SIG-M5 treated with dmso at 0.1 percent for 504 hours (cell line): ENCODE results near the gene RFFL.
"Not testable (repeated sequence)": the region's sequence is repeated elsewhere in the genome, so short reads cannot be mapped to it uniquely, and the experiment has no call there.

ENCODE experiments used
- DNase-seq: peaks from one replicate; lab custom pipeline; 2025; ENCODE audit not compliant: unreplicated experiment; lab: John Stamatoyannopoulos, UW

The RFFL gene

GRCh38 chr17:35051183-35051578 lies 12.3 kb downstream of the RFFL start:
- DNase-seq, result peak; percentile 75

DNA sequence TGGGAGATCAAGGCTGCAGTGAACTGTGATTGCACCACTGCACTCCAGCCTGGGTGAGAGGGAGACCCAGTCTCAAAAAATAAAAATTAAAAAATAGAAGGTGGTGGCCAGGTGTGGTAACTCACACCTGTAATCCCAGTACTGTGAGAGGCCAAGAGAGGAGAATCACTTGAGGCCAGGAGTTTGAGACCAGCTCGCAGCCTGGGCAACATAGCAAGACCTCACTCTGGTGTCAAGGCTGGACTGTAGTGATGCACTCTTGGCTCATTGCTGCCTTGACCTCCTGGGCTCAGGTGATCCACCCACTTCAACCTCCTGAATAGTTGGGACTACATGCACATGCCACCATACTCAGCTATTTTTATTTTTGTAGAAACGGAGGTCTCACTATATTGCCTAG lies 13.3 kb downstream of the RFFL start:
- DNase-seq, result no peak

DNA sequence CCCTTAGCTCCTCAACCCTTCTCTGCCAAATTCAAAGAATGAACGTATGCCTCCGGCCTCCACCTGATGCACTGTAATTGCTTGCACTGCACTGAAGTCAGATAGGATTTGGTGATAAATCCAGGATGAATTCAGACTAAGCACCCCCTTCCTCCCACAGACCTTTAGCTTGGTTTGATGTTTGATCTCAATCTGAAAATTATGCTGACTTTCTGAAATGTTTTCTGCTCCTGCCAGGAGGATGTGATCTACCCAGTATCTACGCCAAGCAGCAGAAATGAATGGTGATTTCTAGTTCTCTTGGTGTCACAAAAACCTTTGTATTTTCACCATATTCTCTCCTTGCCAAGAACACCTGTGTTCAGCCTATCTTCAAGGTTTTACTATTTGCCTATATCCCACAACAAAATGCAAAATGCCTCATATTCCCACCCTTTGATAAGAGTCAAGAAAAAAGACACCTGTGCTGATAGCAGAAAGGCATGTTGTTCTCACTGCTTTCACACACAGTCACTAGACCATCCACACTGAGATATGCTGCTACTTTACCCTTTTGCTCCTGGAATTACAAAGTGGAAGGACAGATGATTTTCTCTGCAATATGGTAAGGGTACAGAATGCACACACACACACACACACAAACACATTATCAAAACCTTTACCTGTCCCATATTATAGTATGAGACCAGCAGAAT lies 14.7 kb downstream of the RFFL start:
- no peak for DNase-seq

GRCh38 chr17:35046740-35047283 lies 16.7 kb downstream of the RFFL start:
- no peak for DNase-seq

DNA sequence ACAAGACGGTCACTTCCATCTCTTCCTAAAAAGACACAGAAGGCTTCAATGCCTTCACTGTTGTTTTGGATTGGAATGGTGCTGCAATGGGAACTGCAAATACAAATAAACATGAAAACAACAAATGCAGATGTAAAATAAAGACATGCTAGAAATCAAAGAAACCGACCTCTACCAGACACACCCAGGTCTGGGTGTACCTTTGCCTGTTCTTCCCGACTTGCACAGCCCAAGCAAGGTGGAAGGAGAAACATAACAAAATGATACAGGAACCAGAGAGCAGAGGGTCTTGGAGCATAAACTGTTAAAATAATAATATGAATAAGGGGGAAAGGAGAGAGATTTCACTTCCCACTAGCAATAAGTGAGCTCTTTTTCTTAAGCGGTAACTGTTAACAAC lies 17.3 kb downstream of the RFFL start:
- no peak for DNase-seq

DNA sequence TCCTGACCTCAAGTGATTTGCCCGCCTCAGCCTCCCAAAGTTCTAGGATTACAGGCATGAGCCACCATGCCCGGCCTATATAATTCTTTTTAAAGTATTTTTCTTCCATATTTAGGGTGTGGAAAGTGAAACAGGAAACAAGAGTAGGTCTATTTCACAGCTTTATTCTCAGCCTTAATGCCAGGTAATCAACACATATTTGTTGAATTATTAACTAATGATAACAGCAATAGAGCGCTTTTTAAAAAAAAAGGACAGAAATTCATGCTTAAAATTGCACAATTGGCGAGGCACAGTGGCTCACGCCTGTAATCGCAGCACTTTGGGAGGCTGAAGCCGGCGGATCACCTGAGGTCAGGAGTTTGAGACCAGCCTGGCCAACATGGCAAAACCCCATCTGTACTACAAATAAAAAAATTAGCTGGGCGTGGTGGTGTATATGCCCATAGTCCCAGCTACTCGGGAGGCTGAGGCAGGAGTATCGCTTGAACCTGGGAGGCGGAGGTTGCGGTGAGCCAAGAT lies 18.0 kb downstream of the RFFL start:
- DNase-seq, result not testable (repeated sequence)

DNA sequence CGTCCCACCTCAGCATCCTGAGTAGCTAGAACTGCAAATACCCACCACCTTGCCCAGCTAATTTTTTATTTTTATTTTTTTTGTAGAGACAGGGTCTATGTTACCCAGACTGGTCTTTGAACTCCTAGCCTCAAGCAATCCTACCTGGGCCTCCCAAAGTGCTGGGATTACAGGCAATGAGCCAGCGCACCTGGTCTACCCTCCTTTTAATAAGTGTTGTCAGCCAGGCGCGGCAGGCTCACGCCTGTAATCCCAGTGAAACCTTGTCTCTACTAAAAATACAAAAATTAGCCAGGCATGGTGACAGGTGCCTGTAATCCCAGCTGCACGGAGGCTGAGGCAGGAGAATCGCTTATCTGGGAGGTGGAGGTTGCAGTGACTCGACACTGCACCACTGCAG lies 19.3 kb downstream of the RFFL start:
- no peak for DNase-seq

GRCh38 chr17:35041390-35041789 lies 22.1 kb downstream of the RFFL start:
- DNase-seq, result no peak

- no peak for DNase-seq
These were observed 25.1 kb downstream of the RFFL start for GRCh38 chr17:35038453-35038852.

DNA sequence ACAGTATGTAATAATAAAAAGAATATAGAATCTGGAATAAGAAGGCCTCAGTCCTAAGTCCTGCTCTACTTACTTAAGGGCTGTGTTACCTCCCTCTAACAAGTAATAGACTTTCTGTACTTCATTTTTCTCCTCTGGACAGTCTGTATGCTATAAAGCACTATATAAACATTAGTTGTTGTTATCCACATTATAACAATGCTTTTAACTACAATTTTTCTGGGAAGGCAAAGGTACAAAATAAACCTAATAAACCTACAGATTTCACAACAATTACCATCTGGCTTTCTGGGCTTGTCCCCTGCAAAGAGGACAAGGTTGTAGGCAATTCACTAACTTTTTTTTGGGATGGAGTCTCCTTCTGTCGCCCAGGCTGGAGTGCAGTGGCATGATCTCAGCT lies 32.7 kb downstream of the RFFL start:
- no peak for DNase-seq

- DNase-seq, result peak; percentile 70
These were observed 34.8 kb downstream of the RFFL start for GRCh38 chr17:35028531-35029262.

GRCh38 chr17:35028097-35028496 lies 35.4 kb downstream of the RFFL start:
- DNase-seq, result not testable (repeated sequence)

GRCh38 chr17:35025541-35025940 lies 38.0 kb downstream of the RFFL start:
- DNase-seq, result no peak

GRCh38 chr17:35023538-35023937 lies 40.0 kb downstream of the RFFL start:
- DNase-seq, result no peak

DNA sequence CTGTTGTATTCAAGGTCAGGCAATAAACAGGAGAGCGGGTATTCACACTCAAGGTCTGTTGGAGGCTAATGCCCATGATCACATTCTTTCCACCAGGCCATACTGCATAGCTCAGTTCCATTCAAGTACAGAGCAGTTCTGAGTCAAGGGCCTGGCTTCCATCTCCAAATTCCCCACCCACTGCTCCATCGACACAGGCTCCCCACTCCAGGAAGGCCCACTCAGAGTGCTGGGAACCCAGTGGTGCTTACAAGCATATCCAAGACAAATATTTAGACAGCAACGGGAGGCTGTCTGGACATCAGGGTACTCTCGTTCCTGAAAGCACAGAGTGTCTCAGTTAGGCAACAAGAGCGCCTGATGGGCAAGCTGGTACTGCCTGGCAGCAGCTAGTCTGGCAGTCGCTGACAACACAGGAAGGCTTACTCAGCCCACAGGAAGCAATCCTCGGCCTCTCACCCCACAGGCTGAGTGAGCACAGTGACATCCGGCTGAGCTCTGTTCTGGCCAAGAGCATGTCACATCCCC lies 40.9 kb downstream of the RFFL start:
- DNase-seq, result no peak

DNA sequence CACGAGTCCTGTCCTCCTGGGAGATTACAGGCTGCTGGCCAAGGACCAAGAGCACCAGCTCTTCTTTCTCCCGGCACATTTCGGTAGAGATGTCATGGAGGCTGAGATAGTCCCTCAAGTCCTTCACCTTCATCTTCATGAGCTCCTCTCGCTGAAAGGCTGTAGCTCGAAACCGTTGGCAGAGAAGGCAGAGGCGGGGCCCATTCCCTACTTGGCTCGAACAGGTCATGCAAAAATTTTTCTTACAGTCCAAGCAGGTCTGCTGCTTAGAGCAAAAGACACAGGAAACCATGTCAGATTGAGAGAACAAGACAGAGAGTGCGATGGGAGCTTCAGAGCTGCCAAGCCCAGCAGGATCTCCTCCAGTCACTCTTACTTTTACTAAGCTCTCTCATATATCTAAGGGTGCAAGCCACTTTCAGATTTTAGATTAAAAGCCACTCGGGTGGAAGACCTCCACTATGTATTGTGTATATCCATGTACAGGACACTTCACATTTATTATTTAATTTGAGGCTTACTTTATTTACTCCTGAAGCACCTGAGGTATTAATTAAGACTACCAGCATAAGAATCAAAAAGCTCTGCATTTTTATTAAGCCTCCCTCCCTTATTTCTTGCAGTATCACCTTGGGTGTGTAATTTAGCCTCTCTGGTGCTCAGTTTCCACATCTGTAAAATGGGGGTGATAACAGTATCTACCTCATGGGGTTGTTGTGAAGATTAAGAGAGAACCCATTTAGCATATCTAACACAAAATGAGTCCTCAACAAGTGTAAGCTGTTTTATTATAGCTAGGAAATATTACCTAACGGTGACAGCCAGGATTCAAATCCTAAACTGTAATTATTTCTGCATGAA lies 41.8 kb downstream of the RFFL start:
- DNase-seq, result no peak

DNA sequence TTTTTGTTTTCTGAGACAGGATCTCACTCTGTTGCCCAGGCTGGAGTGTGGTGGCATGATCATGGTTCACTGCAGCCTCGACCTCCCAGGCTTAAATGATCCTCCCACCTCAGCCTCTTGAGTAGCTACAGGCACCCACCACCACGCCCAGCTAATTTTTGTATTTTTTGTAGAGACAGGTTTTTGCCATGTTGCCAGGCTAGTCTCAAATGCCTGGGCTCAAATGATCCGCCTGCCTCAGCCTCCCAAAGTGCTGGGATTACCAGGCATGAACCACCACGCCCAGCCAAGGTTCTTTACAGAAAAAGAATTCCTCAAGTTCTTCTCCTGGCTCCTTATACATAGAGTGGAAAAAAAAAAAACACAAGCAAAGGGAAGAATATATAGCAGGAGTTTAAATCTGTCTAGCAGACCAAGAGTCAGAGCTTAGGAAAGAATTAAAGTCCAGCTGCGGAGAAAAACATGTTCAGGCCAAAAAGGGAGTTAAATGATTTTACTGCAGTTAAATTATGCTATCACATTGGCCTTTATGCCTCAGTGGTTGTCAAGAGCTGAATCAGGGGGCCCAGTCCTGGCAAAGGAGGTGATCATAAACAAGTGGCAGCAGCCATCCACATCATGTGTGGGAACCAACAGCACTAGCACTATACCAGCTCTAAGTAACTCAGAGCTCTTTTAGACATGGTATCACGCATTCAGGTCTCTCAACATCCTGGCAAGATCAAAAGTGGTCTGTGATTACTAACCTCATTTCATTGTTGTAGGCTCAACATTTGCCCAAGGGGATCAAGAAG lies 43.9 kb downstream of the RFFL start:
- no peak for DNase-seq

- no peak for DNase-seq
These were observed 44.7 kb downstream of the RFFL start for GRCh38 chr17:35018814-35019213.

- no peak for DNase-seq
These were observed 46.5 kb downstream of the RFFL start for GRCh38 chr17:35017021-35017420.

DNA sequence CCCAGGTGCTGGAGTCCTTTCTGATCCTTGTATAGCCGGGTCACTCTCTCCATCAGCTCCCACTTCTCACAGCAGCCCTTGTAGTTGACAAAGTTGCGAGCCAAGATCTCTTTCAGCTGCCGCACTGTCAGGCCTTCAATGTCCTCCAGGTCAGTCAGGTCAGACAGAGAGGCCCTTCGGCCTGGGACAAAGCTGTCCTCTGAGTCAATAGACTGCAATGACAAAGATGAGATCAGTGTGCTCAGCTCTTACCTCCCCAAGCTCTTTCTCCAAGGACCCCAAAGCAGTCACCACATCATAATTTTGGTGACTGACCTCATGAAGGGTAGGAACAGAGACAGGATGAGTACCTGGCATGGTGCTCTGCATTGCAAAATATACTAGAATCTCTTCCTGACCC lies 47.1 kb downstream of the RFFL start:
- DNase-seq, result no peak
